ENCODE results near the gene TEX53. TPM values are rescaled to one million over a fixed set of nuclear protein-coding genes. Genes with fewer than 3 reads are reported as not detected.

Gene TEX53
- polyA plus RNA-seq, 3 donors = not detected

GRCh38 chr9:114685951-114686350 lies 28.3 kb upstream of the TEX53 start:
- intact Hi-C loops (cut with micrococcal nuclease) = loop anchor here (10.0 kb wide), 2 partner anchors 49 to 839 kb away; no protein-coding TSS in a partner anchor

GRCh38 chr9:114684036-114684435 lies 26.4 kb upstream of the TEX53 start:
- Histone ChIP-seq H3K4me3 (replicated peaks in 1 of 3; ENCODE audit: low read depth in 2 of 3, low read length in 3 of 3) (no peak overlapping the region), H3K36me3 (replicated peaks in 1 of 2; ENCODE audit: control insufficient read depth in 1 of 2, insufficient read depth in 2 of 2, low read length in 2 of 2) (no peaks in the 10 kb centered on the region), H3K27ac (ENCODE audit: low read depth in 1 of 2, low read length in 2 of 2) (no peak overlapping the region), H4K20me1 (ENCODE audit: insufficient read depth, low read length) (no peaks in the 10 kb centered on the region), H3K9ac (ENCODE audit: insufficient read depth, low read length, poor library complexity, severe bottlenecking) (no peak overlapping the region), H3K9me3 (replicated peaks in 1 of 2; ENCODE audit: control insufficient read depth in 1 of 2, insufficient read depth in 1 of 2, low read length in 2 of 2) (no peaks in the 10 kb centered on the region), H3K4me1 (ENCODE audit: control insufficient read depth in 1 of 2, insufficient read depth in 2 of 2, low read length in 2 of 2) (no peaks in the 10 kb centered on the region), H3K27me3 (ENCODE audit: control insufficient read depth in 2 of 2, insufficient read depth in 2 of 2, low read length in 2 of 2) (no peaks in the 10 kb centered on the region), H3K4me2 (replicated peaks; ENCODE audit: extremely low read depth, low read length, poor library complexity, severe bottlenecking) (no peak overlapping the region), H3K79me2 (ENCODE audit: insufficient read depth, low read length) (no peaks in the 10 kb centered on the region), H2AFZ (ENCODE audit: insufficient read depth, low read depth, low read length, poor library complexity, severe bottlenecking) (no peak overlapping the region)
- Mint-ChIP-seq H3K27ac (no peak overlapping the region), H3K4me3 (no peak overlapping the region), H3K36me3 (no peaks in the 10 kb centered on the region), H3K27me3 (ENCODE audit: low read depth in 3 of 3) (peaks cover 0 to 4% (median 0%) of the 10 kb centered on the region in 3 donors), H3K9me3 (no peaks in the 10 kb centered on the region), H3K4me1 (peaks cover 3% of the 10 kb centered on the region)
- no peak for DNase-seq
- intact Hi-C loops (cut with micrococcal nuclease) = loop anchor here (5.0 to 10.0 kb wide), 3 partner anchors 51 to 841 kb away; no protein-coding TSS in a partner anchor
- 69% methylated on average over 2 of the region's 6 CpGs for WGBS (ENCODE audit: insufficient coverage)
- TF ChIP-seq CTCF (IDR thresholded peaks at IDR 0.05) = no peak

More at GRCh38 chr9:114685951-114686350, 28.3 kb upstream of the TEX53 start:
- no peak for DNase-seq
- Histone ChIP-seq H2AFZ (ENCODE audit: insufficient read depth, low read depth, low read length, poor library complexity, severe bottlenecking) (no peak overlapping the region), H3K9me3 (replicated peaks in 1 of 2; ENCODE audit: control insufficient read depth in 1 of 2, insufficient read depth in 1 of 2, low read length in 2 of 2) (no peaks in the 10 kb centered on the region), H4K20me1 (ENCODE audit: insufficient read depth, low read length) (no peaks in the 10 kb centered on the region), H3K27me3 (ENCODE audit: control insufficient read depth in 2 of 2, insufficient read depth in 2 of 2, low read length in 2 of 2) (no peaks in the 10 kb centered on the region), H3K27ac (ENCODE audit: low read depth in 1 of 2, low read length in 2 of 2) (no peak overlapping the region), H3K9ac (ENCODE audit: insufficient read depth, low read length, poor library complexity, severe bottlenecking) (no peak overlapping the region), H3K79me2 (ENCODE audit: insufficient read depth, low read length) (no peaks in the 10 kb centered on the region), H3K4me3 (replicated peaks in 1 of 3; ENCODE audit: low read depth in 2 of 3, low read length in 3 of 3) (no peak overlapping the region), H3K4me1 (ENCODE audit: control insufficient read depth in 1 of 2, insufficient read depth in 2 of 2, low read length in 2 of 2) (no peaks in the 10 kb centered on the region), H3K36me3 (replicated peaks in 1 of 2; ENCODE audit: control insufficient read depth in 1 of 2, insufficient read depth in 2 of 2, low read length in 2 of 2) (no peaks in the 10 kb centered on the region), H3K4me2 (replicated peaks; ENCODE audit: extremely low read depth, low read length, poor library complexity, severe bottlenecking) (no peak overlapping the region)
- WGBS (ENCODE audit: insufficient coverage) = no CpG with 5 or more reads among the region's 5 CpGs
- Mint-ChIP-seq H3K27ac (no peak overlapping the region), H3K9me3 (peaks cover 0 to 3% (median 0%) of the 10 kb centered on the region in 7 donors), H3K4me3 (no peak overlapping the region), H3K36me3 (no peaks in the 10 kb centered on the region), H3K4me1 (peaks cover 5% of the 10 kb centered on the region), H3K27me3 (ENCODE audit: low read depth in 3 of 3) (peaks cover 0 to 4% (median 0%) of the 10 kb centered on the region in 3 donors)
- no peak for TF ChIP-seq CTCF (IDR thresholded peaks at IDR 0.05)

Measured in CD14-positive monocyte (primary cell).